H1 (cell line): Measurements from ENCODE around the gene SENP7. TPM values are rescaled to one million over a fixed set of nuclear protein-coding genes. Genes with fewer than 3 reads are reported as not detected.

ENCODE experiments used
- CTCF ChIA-PET: fragments of 300-600 bp; sonication (Branson Sonifier 250); formaldehyde crosslinking; loops from one replicate; lab custom pipeline; 2021; ENCODE audit not compliant: partially characterized antibody; lab: Charles Lee
- POLR2A ChIA-PET: fragments of 300-600 bp; sonication (Branson Sonifier 250); formaldehyde crosslinking; loops from one replicate; lab custom pipeline; 2021; ENCODE audit warnings: inconsistent platforms; ENCODE audit not compliant: partially characterized antibody; lab: Charles Lee
- DNase-seq, 2 experiments: peaks; one replicate each; pipeline versions ENCODE4 v3.0.0 to v3.0.0-alpha.2; 2010 to 2022; ENCODE audit warnings: low spot score in 2 of 2, low read depth in 1 of 2, mixed read lengths in 1 of 2
- FAIRE-seq: peaks from 2 replicates; lab custom pipeline; 2011; peaks lifted over from hg19 to GRCh38; lab: Jason Lieb, UNC
- H2AFZ ChIP-seq: 2 replicates; pipeline ENCODE4 v1.8.1; 2012; ENCODE audit warnings: low read length, inconsistent platforms
- H2AK5ac ChIP-seq: 2 replicates; pipeline ENCODE4 v1.6.1; 2013; ENCODE audit warnings: low read depth, low read length
- H2BK120ac ChIP-seq: replicated peaks from 2 replicates; pipeline ENCODE3; 2013; ENCODE audit warnings: low read depth, low read length, inconsistent platforms
- H2BK12ac ChIP-seq: 2 replicates; pipeline ENCODE4 v1.6.1; 2013; ENCODE audit warnings: low read depth, low read length
- H2BK15ac ChIP-seq: 2 replicates; pipeline ENCODE4 v1.6.1; 2013; ENCODE audit warnings: low read length
- H2BK20ac ChIP-seq: 2 replicates; pipeline ENCODE4 v1.6.1; 2013; ENCODE audit warnings: low read length
- H2BK5ac ChIP-seq: 2 replicates; pipeline ENCODE4 v1.6.1; 2013; ENCODE audit warnings: low read depth, low read length
- H3K14ac ChIP-seq: 2 replicates; pipeline ENCODE4 v1.6.1; 2013; ENCODE audit warnings: inconsistent platforms; ENCODE audit not compliant: insufficient read length
- H3K18ac ChIP-seq: 2 replicates; pipeline ENCODE4 v1.6.1; 2013; ENCODE audit warnings: low read length; ENCODE audit errors: extremely low read depth
- H3K23ac ChIP-seq: 2 replicates; pipeline ENCODE4 v1.6.1; 2013; ENCODE audit warnings: inconsistent platforms; ENCODE audit not compliant: insufficient read length
- H3K23me2 ChIP-seq: 2 replicates; pipeline ENCODE4 v1.6.1; 2013; ENCODE audit warnings: low read depth, low read length
- H3K27ac ChIP-seq: 2 replicates; pipeline ENCODE4 v1.6.1; 2011; ENCODE audit warnings: low read depth, low read length, inconsistent platforms
- H3K27me3 ChIP-seq, 4 experiments: replicated peaks in 1 of 4; 1 replicate in 1 of 4; 2 replicates in 3 of 4; pipeline versions ENCODE4 v1.6.1 to v1.8.1; 2011 to 2013; ENCODE audit warnings: low read length in 3 of 4, mild to moderate bottlenecking in 3 of 4, inconsistent platforms in 2 of 4, mixed read lengths in 2 of 4, moderate library complexity in 1 of 4; ENCODE audit not compliant: control insufficient read depth in 3 of 4, insufficient read depth in 3 of 4; ENCODE audit errors: extremely low read depth in 1 of 4
- H3K36me3 ChIP-seq, 4 experiments: 2 replicates each; pipeline versions ENCODE4 v1.6.1 to v1.8.1; 2011 to 2013; ENCODE audit warnings: mild to moderate bottlenecking in 4 of 4, low read length in 3 of 4, moderate library complexity in 2 of 4, control low read depth in 1 of 4, inconsistent platforms in 1 of 4; ENCODE audit not compliant: insufficient read depth in 4 of 4, control insufficient read depth in 2 of 4
- H3K4ac ChIP-seq: replicated peaks from 2 replicates; pipeline ENCODE3; 2013; ENCODE audit warnings: low read length, low read depth, mixed read lengths, inconsistent platforms; ENCODE audit not compliant: insufficient read length
- H3K4me1 ChIP-seq, 4 experiments: replicated peaks in 1 of 4; 1 replicate in 1 of 4; 2 replicates in 3 of 4; pipeline versions ENCODE4 v1.6.1 to v1.8.1; 2011 to 2013; ENCODE audit warnings: low read length in 3 of 4, inconsistent platforms in 2 of 4, mixed read lengths in 1 of 4; ENCODE audit not compliant: insufficient read depth in 4 of 4, control insufficient read depth in 3 of 4
- H3K4me2 ChIP-seq, 2 experiments: 2 replicates each; pipeline versions ENCODE4 v1.6.1 to v1.8.1; 2011 to 2013; ENCODE audit warnings: low read depth in 2 of 2, low read length in 2 of 2, control low read depth in 1 of 2, inconsistent platforms in 1 of 2, mild to moderate bottlenecking in 1 of 2; ENCODE audit not compliant: insufficient read depth in 1 of 2
- H3K4me3 ChIP-seq, 4 experiments: fragments of 200-600, 300-600 bp in 1 of 4; sonication (generic), shearing (Covaris generic), sonication (Bioruptor Twin) in 1 of 4; 2 replicates each; pipeline versions ENCODE4 v1.5.1 to v1.8.1; 2011 to 2016; ENCODE audit warnings: low read length in 4 of 4, low read depth in 3 of 4, control low read depth in 2 of 4, inconsistent platforms in 2 of 4, mild to moderate bottlenecking in 2 of 4, mixed read lengths in 1 of 4, moderate library complexity in 1 of 4; ENCODE audit not compliant: insufficient read depth in 2 of 4; ENCODE audit errors: extremely low read depth in 1 of 4
- H3K56ac ChIP-seq: replicated peaks from 2 replicates; pipeline ENCODE3; 2013; ENCODE audit warnings: low read depth, mild to moderate bottlenecking, mixed read lengths, low read length, inconsistent platforms; ENCODE audit not compliant: insufficient read length
- H3K79me1 ChIP-seq: 2 replicates; pipeline ENCODE4 v1.6.1; 2013; ENCODE audit warnings: low read depth, low read length, control low read depth
- H3K79me2 ChIP-seq, 2 experiments: 2 replicates each; pipeline versions ENCODE4 v1.6.1 to v1.8.1; 2012 to 2013; ENCODE audit warnings: low read length in 2 of 2, mild to moderate bottlenecking in 2 of 2, inconsistent platforms in 1 of 2; ENCODE audit not compliant: insufficient read depth in 2 of 2, control insufficient read depth in 1 of 2
- H3K9ac ChIP-seq, 4 experiments: replicated peaks in 1 of 4; 1 replicate in 1 of 4; 2 replicates in 3 of 4; pipeline versions ENCODE4 v1.6.1 to v1.8.1; 2011 to 2013; ENCODE audit warnings: low read depth in 3 of 4, low read length in 3 of 4, control low read depth in 2 of 4, mild to moderate bottlenecking in 2 of 4, moderate library complexity in 2 of 4, inconsistent platforms in 1 of 4; ENCODE audit errors: extremely low read depth in 1 of 4
- H3K9me3 ChIP-seq, 2 experiments: 2 replicates each; pipeline versions ENCODE4 v1.6.1 to v1.8.1; 2012 to 2013; ENCODE audit warnings: mild to moderate bottlenecking in 2 of 2, moderate library complexity in 2 of 2, control low read depth in 1 of 2, inconsistent platforms in 1 of 2, low read depth in 1 of 2, low read length in 1 of 2, mixed read lengths in 1 of 2; ENCODE audit not compliant: insufficient read depth in 2 of 2
- H4K20me1 ChIP-seq, 2 experiments: replicated peaks in 1 of 2; 2 replicates each; pipeline versions ENCODE3 to v1.8.1; 2011 to 2013; ENCODE audit warnings: inconsistent platforms in 2 of 2, low read length in 2 of 2, mild to moderate bottlenecking in 1 of 2; ENCODE audit not compliant: insufficient read depth in 2 of 2, control insufficient read depth in 1 of 2
- H4K5ac ChIP-seq: 2 replicates; pipeline ENCODE4 v1.6.1; 2013; ENCODE audit warnings: low read length, low read depth, mixed read lengths, inconsistent platforms; ENCODE audit not compliant: insufficient read length
- H4K8ac ChIP-seq: 2 replicates; pipeline ENCODE4 v1.8.0; 2013; ENCODE audit warnings: mild to moderate bottlenecking, moderate library complexity, low read length, inconsistent platforms; ENCODE audit not compliant: insufficient read depth; ENCODE audit errors: extremely low read depth
- H4K91ac ChIP-seq: replicated peaks from 2 replicates; pipeline ENCODE3; 2013; ENCODE audit warnings: low read length, mixed read lengths, inconsistent platforms; ENCODE audit not compliant: insufficient read length
- CHD7 ChIP-seq: fragments of 300-600 bp; sonication (generic); IDR thresholded peaks from 2 replicates; pipeline ENCODE4 v1.7.1; 2012; ENCODE audit warnings: low read length, moderate library complexity, mild to moderate bottlenecking, inconsistent platforms; ENCODE audit not compliant: insufficient replicate concordance
- WGBS, 2 experiments: shearing (Covaris generic) in 1 of 2; methylation state at CpG; one replicate each; pipeline versions ENCODE4 v1.1.6 to v1.1.7; 2013 to 2015; ENCODE audit warnings: low lambda C conversion rate in 2 of 2, mixed read lengths in 2 of 2, inconsistent platforms in 1 of 2, low coverage in 1 of 2, missing lambda C conversion rate in 1 of 2; ENCODE audit not compliant: insufficient replicate concordance in 2 of 2, insufficient coverage in 1 of 2, insufficient read length in 1 of 2; ENCODE audit errors: extremely low coverage in 1 of 2, missing lambda C conversion rate in 1 of 2; 5-methylcytosine and 5-hydroxymethylcytosine counted together
- polyA plus RNA-seq, 7 experiments: library from polyadenylated mRNA; depleted of rRNA in 3 of 7; stranded (reverse) in 5 of 7; unstranded in 2 of 7; fragments of >200 nt in 5 of 7; fragments of 200-250 nt in 2 of 7; gene quantifications; 1 replicate in 5 of 7; 2 replicates in 1 of 7; 4 replicates in 1 of 7; pipeline versions ENCODE4 v1.2.1 to v1.2.3, GENCODE V29; 2011 to 2013; ENCODE audit warnings: missing spikeins in 2 of 7, mixed read lengths in 2 of 7
- total RNA-seq: library from RNA; stranded (reverse); fragmentation: NEBNext Ultra II Directional; extraction: Animal tissue kit (Norgen Biotek cat#: 25700); gene quantifications from 2 replicates; pipeline ENCODE4 v1.2.1, GENCODE V29; 2021

Gene SENP7
- total and polyA plus RNA-seq, 2 of the 8 experiments (the other 6 are each of a cell fraction or from before 2014, with no cell fraction given) = 2.8 to 7.8 TPM

GRCh38 chr3:101340591-101340990 lies 172.4 kb downstream of the SENP7 start:
- Histone ChIP-seq H2AK5ac (no peak overlapping the region), H3K9me3 (no peaks in the 10 kb centered on the region), H3K79me2 (no peaks in the 10 kb centered on the region), H3K27me3 (no peaks in the 10 kb centered on the region), H3K23me2 (no peaks in the 10 kb centered on the region), H3K27ac (no peak overlapping the region), H4K8ac (no peak overlapping the region), H3K36me3 (no peaks in the 10 kb centered on the region), H2BK20ac (no peak overlapping the region), H3K56ac (no peak overlapping the region), H3K18ac (no peak overlapping the region), H2AFZ (no peak overlapping the region), H4K91ac (no peak overlapping the region), H3K4me2 (no peak overlapping the region), H3K4ac (no peak overlapping the region), H2BK5ac (no peak overlapping the region), H3K4me3 (no peak overlapping the region), H3K23ac (no peak overlapping the region), H2BK120ac (no peak overlapping the region), H2BK12ac (no peak overlapping the region), H2BK15ac (no peak overlapping the region), H4K20me1 (no peaks in the 10 kb centered on the region), H4K5ac (no peak overlapping the region), H3K9ac (no peak overlapping the region), H3K14ac (no peak overlapping the region), H3K79me1 (no peaks in the 10 kb centered on the region), H3K4me1 (no peaks in the 10 kb centered on the region)
- no peak for FAIRE-seq
- DNase-seq = no peak
- CTCF ChIA-PET = no interaction called here
- WGBS, 2 experiments = 92% methylated on average over 2 of the region's 2 CpGs; no CpG with 5 or more reads in 1 of the 2 experiments
- POLR2A ChIA-PET = no interaction called here
- no peak for TF ChIP-seq CHD7
